GM23338 (cell line): ENCODE results near the gene C2orf66. TPM values are rescaled to one million over a fixed set of nuclear protein-coding genes. Genes with fewer than 3 reads are reported as not detected.

ENCODE experiments used
- ATAC-seq: fragments of 200-7000 bp; cut with Tn5 transposase; 3 replicates; pipeline ENCODE4 v1.9.1; 2020
- DNase-seq: peaks from one replicate; pipeline ENCODE4 v3.0.0-alpha.2; 2015; ENCODE audit warnings: low spot score
- H2AFZ ChIP-seq: fragments of 200-600 bp; sonication (generic); 2 replicates; pipeline ENCODE4 v1.8.0; 2016; ENCODE audit warnings: antibody characterized with exemption, mild to moderate bottlenecking, moderate library complexity
- H3F3A ChIP-seq: fragments of 200-600 bp; sonication (generic); replicated peaks from 2 replicates; pipeline ENCODE4 v1.8.0; 2017; ENCODE audit warnings: antibody characterized with exemption, mixed run types, low read depth
- H3K27ac ChIP-seq: fragments of 200-600 bp; sonication (generic); 2 replicates; pipeline ENCODE4 v1.6.1; 2016; ENCODE audit warnings: low read depth
- H3K27me3 ChIP-seq: fragments of 200-600 bp; sonication (generic); 2 replicates; pipeline ENCODE4 v1.8.0; 2016; ENCODE audit warnings: mild to moderate bottlenecking, mixed run types, moderate library complexity; ENCODE audit not compliant: insufficient read depth
- H3K36me3 ChIP-seq: fragments of 200-600 bp; sonication (generic); 2 replicates; pipeline ENCODE4 v1.8.0; 2016; ENCODE audit warnings: mild to moderate bottlenecking; ENCODE audit not compliant: insufficient read depth
- H3K4me1 ChIP-seq: fragments of 200-600 bp; sonication (generic); 2 replicates; pipeline ENCODE4 v1.8.0; 2016; ENCODE audit warnings: mild to moderate bottlenecking, moderate library complexity; ENCODE audit not compliant: insufficient read depth
- H3K4me2 ChIP-seq: fragments of 200-600 bp; sonication (generic); 2 replicates; pipeline ENCODE4 v1.7.1; 2017; ENCODE audit warnings: mixed run types
- H3K4me3 ChIP-seq: fragments of 200-600 bp; sonication (generic); 2 replicates; pipeline ENCODE4 v1.6.1; 2016; ENCODE audit warnings: mixed run types
- H3K79me2 ChIP-seq: fragments of 200-600 bp; sonication (generic); replicated peaks from 2 replicates; pipeline ENCODE4 v1.8.0; 2017; ENCODE audit warnings: mild to moderate bottlenecking; ENCODE audit not compliant: insufficient read depth
- H3K9me2 ChIP-seq: fragments of 200-600 bp; sonication (generic); 2 replicates; pipeline ENCODE4 v1.8.0; 2017; ENCODE audit not compliant: insufficient read depth
- H4K20me1 ChIP-seq: fragments of 200-600 bp; sonication (generic); replicated peaks from 2 replicates; pipeline ENCODE4 v1.8.0; 2017; ENCODE audit warnings: mild to moderate bottlenecking; ENCODE audit not compliant: insufficient read depth
- H3K27ac Mint-ChIP-seq: 2 replicates; pipeline ENCODE4 v1.8.0; 2020; ENCODE audit warnings: inconsistent platforms, mild to moderate bottlenecking, moderate library complexity, mixed read lengths
- H3K27me3 Mint-ChIP-seq: 3 replicates; pipeline ENCODE4 v1.8.0; 2022; ENCODE audit warnings: low read depth, mild to moderate bottlenecking, moderate library complexity, mixed read lengths, inconsistent platforms; ENCODE audit not compliant: insufficient read depth, poor library complexity
- H3K36me3 Mint-ChIP-seq: 3 replicates; pipeline ENCODE4 v1.8.0; 2021; ENCODE audit warnings: low read depth, mild to moderate bottlenecking, inconsistent platforms, moderate library complexity, mixed read lengths
- H3K4me1 Mint-ChIP-seq: 3 replicates; pipeline ENCODE4 v1.8.0; 2020; ENCODE audit warnings: mild to moderate bottlenecking, inconsistent platforms, mixed read lengths
- H3K4me3 Mint-ChIP-seq: 3 replicates; pipeline ENCODE4 v1.8.0; 2021; ENCODE audit warnings: moderate library complexity, mild to moderate bottlenecking, inconsistent platforms, mixed read lengths
- H3K9me3 Mint-ChIP-seq: 3 replicates; pipeline ENCODE4 v1.8.0; 2020; ENCODE audit warnings: moderate library complexity, mild to moderate bottlenecking, inconsistent platforms, mixed read lengths
- EZH2 ChIP-seq: fragments of 200-600 bp; sonication (generic); IDR thresholded peaks from one replicate; pipeline ENCODE4 v1.8.0; 2017; ENCODE audit warnings: antibody characterized with exemption, mild to moderate bottlenecking, low read depth; ENCODE audit not compliant: unreplicated experiment
- NANOG ChIP-seq: IDR thresholded peaks from 2 replicates; pipeline ENCODE4 v1.6.1; 2016; ENCODE audit warnings: antibody characterized with exemption, borderline replicate concordance
- POLR2AphosphoS5 ChIP-seq: IDR thresholded peaks from 2 replicates; pipeline ENCODE4 v1.6.1; 2016; ENCODE audit warnings: antibody characterized with exemption, low read depth
- STAT1 ChIP-seq: IDR thresholded peaks from one replicate; pipeline ENCODE4 v1.6.1; 2016; ENCODE audit warnings: antibody characterized with exemption; ENCODE audit not compliant: unreplicated experiment
- polyA plus RNA-seq: library from polyadenylated mRNA; unstranded; fragments of >200 nt; fragmentation: Nextera tagmentation; extraction: Ambion mirVana; gene quantifications from 2 replicates; pipeline ENCODE4 v1.2.1, GENCODE V29; 2016
- small RNA-seq: library from RNA; depleted of rRNA; stranded (forward); fragments of <200 nt; gene quantifications from one replicate; pipeline ENCODE3, GENCODE V24; 2014; ENCODE audit warnings: low replicate concordance
- total RNA-seq: library from RNA; depleted of rRNA; stranded (reverse); fragments of >200 nt; shearing (Covaris generic); gene quantifications from 2 replicates; pipeline ENCODE4 v1.2.3, GENCODE V29; 2014; rRNA removed

C2orf66 gene
- total and polyA plus RNA-seq, 2 experiments from 2014 or later = not detected

DNA sequence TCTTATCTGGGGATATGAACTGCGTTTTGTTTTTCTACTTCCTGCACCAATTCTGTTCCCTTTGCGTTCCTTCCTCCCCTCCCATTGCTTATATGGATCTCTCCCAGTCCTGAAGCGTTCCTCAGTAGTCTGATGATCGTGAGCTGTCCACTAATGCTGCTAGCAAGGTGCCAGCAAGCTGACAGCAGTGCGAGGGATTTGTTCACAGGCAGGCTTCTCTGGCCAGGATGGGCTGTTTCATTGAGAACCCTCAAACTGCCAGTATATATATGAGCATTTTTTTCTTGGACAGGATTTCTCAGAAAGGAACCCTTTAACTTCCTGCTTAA, 49.8 kb downstream of the C2orf66 start:
- no peak overlapping the region for H3K4me2 ChIP-seq
- H3K4me1 ChIP-seq = no peaks in the 10 kb centered on the region
- no peaks in the 10 kb centered on the region for H4K20me1 ChIP-seq
- H3K9me2 ChIP-seq = no peaks in the 10 kb centered on the region
- H3K79me2 ChIP-seq = no peaks in the 10 kb centered on the region
- H2AFZ ChIP-seq = no peak overlapping the region
- Mint-ChIP-seq H3K36me3 (peaks cover 57% of the 10 kb centered on the region), H3K27me3 (peaks cover 2% of the 10 kb centered on the region), H3K4me3 (no peak overlapping the region), H3K9me3 (peaks cover 37% of the 10 kb centered on the region), H3K27ac (no peak overlapping the region), H3K4me1 (no peaks in the 10 kb centered on the region)
- no peaks in the 10 kb centered on the region for H3K27me3 ChIP-seq
- DNase-seq = no peak
- H3K36me3 ChIP-seq = peaks cover 17% of the 10 kb centered on the region
- H3K27ac ChIP-seq = no peak overlapping the region
- no peak for ATAC-seq
- TF ChIP-seq EZH2 (no peak), NANOG (no peak), STAT1 (no peak), POLR2AphosphoS5 (no peak)
- H3F3A ChIP-seq = no peaks in the 10 kb centered on the region
- no peak overlapping the region for H3K4me3 ChIP-seq

DNA sequence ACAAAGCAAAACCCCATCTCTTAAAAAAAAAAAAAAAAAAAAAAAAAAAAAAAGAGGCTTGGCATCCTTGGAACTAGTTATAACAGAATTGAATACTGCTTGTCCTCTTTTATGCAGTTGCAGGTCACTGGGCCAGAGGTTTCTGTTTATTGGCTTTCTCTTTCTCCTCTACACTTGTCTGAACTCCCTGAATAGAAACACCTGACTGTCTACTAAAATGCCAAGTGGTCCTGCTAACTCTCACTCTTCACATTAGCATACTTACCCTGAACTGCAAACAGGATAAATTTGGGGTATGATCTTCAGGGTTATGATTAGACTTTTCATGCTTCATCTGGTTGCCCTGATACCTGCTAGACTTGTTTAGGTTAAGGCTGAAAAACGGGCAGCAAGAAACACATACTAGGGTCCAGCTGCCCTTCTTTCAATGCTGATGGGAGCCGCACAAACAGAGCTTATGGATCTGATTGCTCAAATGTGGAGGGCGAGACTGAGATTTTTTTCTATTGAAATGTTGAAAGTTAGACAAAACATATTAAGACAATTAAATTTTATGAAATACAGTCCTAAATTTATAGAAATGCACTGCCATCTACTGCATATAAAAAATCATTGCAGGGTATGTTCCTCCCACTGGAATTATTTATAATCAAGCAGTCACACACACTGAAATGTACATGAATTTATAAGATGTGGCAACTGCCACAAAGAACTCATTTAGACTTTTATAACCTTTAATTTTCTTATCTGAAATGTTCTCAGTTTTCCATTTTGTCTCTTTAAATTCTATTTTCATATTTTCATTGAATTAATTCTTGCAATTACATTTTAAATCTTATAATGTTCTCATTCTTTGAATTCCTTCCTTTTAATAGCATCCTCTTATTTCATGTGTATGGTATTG, 50.4 kb downstream of the C2orf66 start:
- Histone ChIP-seq H3K4me2 (no peak overlapping the region), H3K4me1 (no peaks in the 10 kb centered on the region), H3K79me2 (no peaks in the 10 kb centered on the region), H3F3A (no peaks in the 10 kb centered on the region), H3K27me3 (no peaks in the 10 kb centered on the region), H4K20me1 (no peaks in the 10 kb centered on the region), H3K9me2 (no peaks in the 10 kb centered on the region), H3K36me3 (peaks cover 11% of the 10 kb centered on the region), H2AFZ (no peak overlapping the region), H3K4me3 (no peak overlapping the region), H3K27ac (no peak overlapping the region)
- Mint-ChIP-seq H3K36me3 (peaks cover 58% of the 10 kb centered on the region), H3K27ac (no peak overlapping the region), H3K4me3 (no peak overlapping the region), H3K27me3 (peaks cover 2% of the 10 kb centered on the region), H3K4me1 (no peaks in the 10 kb centered on the region), H3K9me3 (peaks cover 42% of the 10 kb centered on the region)
- no peak for DNase-seq
- no peak for TF ChIP-seq STAT1
- TF ChIP-seq EZH2 = no peak
- no peak for TF ChIP-seq NANOG
- no peak for ATAC-seq

Small RNA genes within 50 kb of the gene (small RNA-seq; reads per million reads assigned to genes)
- not detected for gene AC012486.1

Other genes starting within 250 kb of the C2orf66 start
- gene HECW2, start 215.8 kb downstream of the C2orf66 start, total RNA-seq = 4.0 and 10.7 TPM in 2 replicates
- 0.89 and 1.9 TPM in 2 replicates for gene HECW2, start 215.8 kb downstream of the C2orf66 start, polyA plus RNA-seq
- 30.2 and 56.3 TPM in 2 replicates for gene CCDC150, start 169.6 kb downstream of the C2orf66 start, total RNA-seq
- 44.2 and 68.3 TPM in 2 replicates for gene CCDC150, start 169.6 kb downstream of the C2orf66 start, polyA plus RNA-seq
- 39.4 and 42.1 TPM in 2 replicates for gene GTF3C3, start 9.7 kb downstream of the C2orf66 start, total RNA-seq
- 26.3 and 28.5 TPM in 2 replicates for gene GTF3C3, start 9.7 kb downstream of the C2orf66 start, polyA plus RNA-seq
- gene PGAP1, start 117.4 kb upstream of the C2orf66 start, total RNA-seq = 26.5 and 28.7 TPM in 2 replicates
- gene PGAP1, start 117.4 kb upstream of the C2orf66 start, polyA plus RNA-seq = 6.2 and 9.8 TPM in 2 replicates